K562 (cell line): ENCODE data around the gene CNNM3. TPM values are rescaled to one million over a fixed set of nuclear protein-coding genes. Genes with fewer than 3 reads are reported as not detected.
A peak's percentile ranks its signal among the peaks of the same experiment; 100 is the strongest.

ENCODE experiments used
- ATAC-seq: fragments of 200-7000 bp; cut with Tn5 transposase; 3 replicates; pipeline ENCODE4 v1.9.1; 2020; ENCODE audit warnings: moderate library complexity
- BruUV-seq: library from RNA; stranded (reverse); fragments of 400-500 nt; replicated peaks from 2 replicates; lab custom pipeline; 2021; lab: Mats Ljungman, UMichigan
- CTCF ChIA-PET: fragments of 300-600 bp; formaldehyde crosslinking; extraction: SDS; loops from one replicate; lab custom pipeline; 2021; ENCODE audit warnings: low intra/inter-chr PET ratio; lab: Yijun Ruan, JAX
- POLR2A ChIA-PET: fragments of 300-600, 350-650 bp; sonication (Branson Sonifier 250); formaldehyde crosslinking; extraction: SDS; loops from one replicate; lab custom pipeline; 2021; ENCODE audit warnings: antibody characterized with exemption, inconsistent platforms; lab: Yijun Ruan, JAX
- DNase-seq, 4 experiments: peaks; one replicate each; pipeline versions ENCODE4 v3.0.0 to v3.0.0-alpha.2; 2011 to 2018; ENCODE audit warnings: low spot score in 3 of 4, mixed read lengths in 3 of 4; ENCODE audit errors: extremely low read depth in 1 of 4
- FAIRE-seq: peaks from 2 replicates; lab custom pipeline; 2011; peaks lifted over from hg19 to GRCh38; lab: Jason Lieb, UNC
- H2AFZ ChIP-seq: 2 replicates; pipeline ENCODE4 v1.6.0; 2011; ENCODE audit warnings: low read depth, low read length, control low read depth, inconsistent platforms
- H3K27ac ChIP-seq: fragments of 200-600 bp; 3 replicates; pipeline ENCODE4 v1.8.0; 2011; ENCODE audit warnings: low read depth, mild to moderate bottlenecking, control low read depth, inconsistent platforms, low read length, moderate library complexity, mixed read lengths; ENCODE audit errors: extremely low read depth
- H3K27me3 ChIP-seq, 2 experiments: fragments of 300-600 bp in 1 of 2; 2 replicates in 1 of 2; 3 replicates in 1 of 2; pipeline versions ENCODE4 v1.6.0 to v1.8.0; 2011; ENCODE audit warnings: inconsistent platforms in 2 of 2, low read length in 2 of 2, mild to moderate bottlenecking in 1 of 2, mixed read lengths in 1 of 2, moderate library complexity in 1 of 2; ENCODE audit not compliant: control insufficient read depth in 2 of 2, insufficient read depth in 2 of 2
- H3K36me3 ChIP-seq: fragments of 300-600 bp; 3 replicates; pipeline ENCODE4 v1.8.0; 2011; ENCODE audit warnings: mild to moderate bottlenecking, low read length, inconsistent platforms; ENCODE audit not compliant: control insufficient read depth, insufficient read depth
- H3K4me1 ChIP-seq, 2 experiments: fragments of 200-600 bp in 1 of 2; replicated peaks in 1 of 2; 2 replicates in 1 of 2; 3 replicates in 1 of 2; pipeline versions ENCODE4 v1.5.1 to v1.8.0; 2011; ENCODE audit warnings: inconsistent platforms in 2 of 2, low read length in 2 of 2, mild to moderate bottlenecking in 1 of 2, mixed read lengths in 1 of 2, moderate library complexity in 1 of 2; ENCODE audit not compliant: control insufficient read depth in 2 of 2, insufficient read depth in 2 of 2
- H3K4me2 ChIP-seq: 2 replicates; pipeline ENCODE4 v1.6.1; 2011; ENCODE audit warnings: low read length, control low read depth, inconsistent platforms, mixed read lengths; ENCODE audit not compliant: insufficient read depth
- H3K4me3 ChIP-seq: fragments of 200-600 bp; sonication (generic), shearing (Covaris generic); 2 replicates; pipeline ENCODE4 v1.5.1; 2016; ENCODE audit warnings: control low read depth, inconsistent platforms
- H3K79me2 ChIP-seq: fragments of 200-600 bp; 3 replicates; pipeline ENCODE4 v1.8.0; 2011; ENCODE audit warnings: low read length, inconsistent platforms; ENCODE audit not compliant: control insufficient read depth, insufficient read depth
- H3K9ac ChIP-seq, 2 experiments: 2 replicates each; pipeline versions ENCODE4 v1.6.0 to v1.6.1; 2011; ENCODE audit warnings: low read depth in 2 of 2, low read length in 2 of 2, control low read depth in 1 of 2, inconsistent platforms in 1 of 2, mild to moderate bottlenecking in 1 of 2, mixed read lengths in 1 of 2; ENCODE audit not compliant: insufficient read depth in 1 of 2
- H3K9me1 ChIP-seq: one replicate; pipeline ENCODE4 v1.6.0; 2011; ENCODE audit warnings: inconsistent platforms, mild to moderate bottlenecking, low read length, moderate library complexity; ENCODE audit not compliant: control insufficient read depth, insufficient read depth
- H3K9me3 ChIP-seq: replicated peaks from 2 replicates; pipeline ENCODE4 v1.5.1; 2011; ENCODE audit warnings: low read depth, low read length, inconsistent platforms; ENCODE audit not compliant: control insufficient read depth, insufficient read depth
- H4K20me1 ChIP-seq: replicated peaks from 2 replicates; pipeline ENCODE4 v1.6.1; 2011; ENCODE audit warnings: low read length, inconsistent platforms, mixed read lengths; ENCODE audit not compliant: control insufficient read depth, insufficient read depth
- ATF3 ChIP-seq, 2 experiments: fragments of 450-650 bp in 1 of 2; sonication (generic) in 1 of 2; formaldehyde crosslinking in 1 of 2; IDR thresholded peaks in 1 of 2; conservative IDR thresholded peaks in 1 of 2; 2 replicates each; pipeline versions ENCODE4 v1.6.1 to v1.8.1; 2016 to 2023; ENCODE audit warnings: mild to moderate bottlenecking in 2 of 2, moderate library complexity in 2 of 2, inconsistent platforms in 1 of 2, missing genetic modification reagents in 1 of 2
- BHLHE40 ChIP-seq: IDR thresholded peaks from 2 replicates; pipeline ENCODE4 v1.6.1; 2011; ENCODE audit warnings: low read length, improper control_type of control experiment
- FOXJ3 ChIP-seq: sonication (generic); formaldehyde crosslinking; IDR thresholded peaks from 2 replicates; pipeline ENCODE4 v1.4.0; 2020; ENCODE audit warnings: mild to moderate bottlenecking, missing genetic modification reagents
- MIER1 ChIP-seq: fragments of 450-650 bp; IDR thresholded peaks from 2 replicates; pipeline ENCODE4 v1.6.1; 2016; ENCODE audit warnings: antibody characterized with exemption, mild to moderate bottlenecking, low read depth
- POLR2G ChIP-seq: fragments of 200-400 bp; formaldehyde crosslinking; IDR thresholded peaks from 2 replicates; pipeline ENCODE4 v1.6.1; 2017; ENCODE audit warnings: low read depth, mild to moderate bottlenecking, antibody characterized with exemption, low read length, moderate library complexity
- PTBP1 ChIP-seq: fragments of 200-400 bp; formaldehyde crosslinking; IDR thresholded peaks from 2 replicates; pipeline ENCODE4 v1.6.1; 2017; ENCODE audit warnings: low read depth, low read length
- TEAD2 ChIP-seq: fragments of 450-650 bp; IDR thresholded peaks from 2 replicates; pipeline ENCODE4 v1.6.1; 2016; ENCODE audit warnings: missing genetic modification characterization, control low read depth, missing compliant biosample characterization
- USF2 ChIP-seq: sonication (generic); formaldehyde crosslinking; IDR thresholded peaks from 2 replicates; pipeline ENCODE4 v1.5.0; 2020; ENCODE audit warnings: missing genetic modification reagents
- ZNF584 ChIP-seq: fragments of 200-800 bp; sonication (Bioruptor generic); IDR thresholded peaks from 2 replicates; pipeline ENCODE4 v1.6.1; 2016; ENCODE audit warnings: low read depth, mild to moderate bottlenecking, missing genetic modification characterization, missing compliant biosample characterization
- WGBS: fragments of 100-300 bp; shearing (Covaris generic); methylation state at CpG from one replicate; pipeline ENCODE4 v1.1.6; 2016; ENCODE audit warnings: low coverage, mixed read lengths; ENCODE audit not compliant: insufficient coverage; ENCODE audit errors: missing lambda C conversion rate; 5-methylcytosine and 5-hydroxymethylcytosine counted together
- in situ Hi-C: fragments of 300-500 bp; cut with MboI; formaldehyde crosslinking; loops from 4 replicates; pipeline ENCODE4 v1.15.0; 2018; ENCODE audit warnings: inconsistent platforms, mixed read lengths
- intact Hi-C: fragments of 100-400 bp; cut with micrococcal nuclease; formaldehyde crosslinking; loops from 2 replicates; pipeline ENCODE4 v1.14.2; 2022
- polyA plus RNA-seq, 8 experiments: library from polyadenylated mRNA; depleted of rRNA in 4 of 8; stranded (reverse) in 5 of 8; unstranded in 3 of 8; fragments of >200 nt; fragmentation: Nextera tagmentation in 2 of 8; fragmentation: Illumina TruSeq in 1 of 8; extraction: Ambion mirVana in 2 of 8; extraction: Trizol in 1 of 8; gene quantifications; 2 replicates each; pipeline versions ENCODE4 v1.2.1 to v1.2.3, GENCODE V29; 2011 to 2014; ENCODE audit warnings: inconsistent platforms in 1 of 8, missing spikeins in 1 of 8
- total RNA-seq, 7 experiments: library from RNA; depleted of rRNA in 6 of 7; stranded (reverse); fragments of >200 nt in 6 of 7; fragmentation: Illumina TruSeq in 2 of 7; extraction: Trizol in 2 of 7; gene quantifications; 2 replicates each; pipeline versions ENCODE4 v1.2.1 to v1.2.3, GENCODE V29; 2011 to 2021; ENCODE audit warnings: low replicate concordance in 1 of 7

Gene CNNM3
- total and polyA plus RNA-seq, 9 of the 15 experiments (the other 6 are each of a cell fraction or from before 2014, with no cell fraction given): 1.4 to 16.9 (median 6.5) TPM

DNA sequence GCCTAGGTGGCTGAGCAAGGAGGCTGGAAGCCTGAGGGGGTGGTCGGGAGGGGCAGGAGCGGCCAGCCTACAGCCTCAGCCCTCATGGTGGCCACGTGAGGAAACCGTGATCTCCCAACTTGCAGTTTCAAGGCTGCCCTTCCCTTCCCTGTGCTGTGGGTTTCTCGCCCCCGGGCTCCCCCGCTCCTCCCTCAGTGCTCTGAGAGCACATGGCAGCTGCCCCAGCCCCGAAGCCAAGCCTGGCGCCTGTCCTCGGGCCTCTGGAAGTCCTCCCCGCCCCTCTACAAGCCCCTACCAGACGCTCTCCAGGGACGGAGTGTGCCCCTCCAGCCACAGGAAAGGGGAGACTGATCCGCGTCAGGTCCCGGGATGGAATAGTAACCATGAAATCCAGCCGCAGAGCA is 28.3 kb downstream of the CNNM3 start:
- ChIA-PET CTCF (no interaction called here), POLR2A (interaction anchor here (0.6 to 1.9 kb wide), 6 partner anchors 9 to 475 kb away, joined by 3 to 6 read pairs (median 4); partner anchors contain the start of gene ANKRD39)
- TF ChIP-seq TEAD2 (tag): no peak
- peak; percentile 17; the same call in 1 of the 2 replicates for TF ChIP-seq USF2 (CRISPR knock-in tag)
- peak; percentile 60 for TF ChIP-seq BHLHE40
- peak; percentile 99 for TF ChIP-seq PTBP1
- no peak for TF ChIP-seq FOXJ3 (CRISPR knock-in tag)
- TF ChIP-seq MIER1: peak; percentile 98
- TF ChIP-seq POLR2G: peak; percentile 62; the same call in 1 of the 2 replicates
- no peak for TF ChIP-seq ATF3 (IDR thresholded peaks at IDR 0.05)
- TF ChIP-seq ATF3 (CRISPR knock-in tag; conservative IDR thresholded peaks at IDR 0.05): no peak
- no peak for TF ChIP-seq ZNF584 (CRISPR knock-in tag)
- intact Hi-C loops: no loop called here
- Histone ChIP-seq H3K27ac (no peak overlapping the region), H3K4me1 (peaks cover 0 to 21% of the 10 kb centered on the region in 2 experiments; a peak in 2 of 5 replicates), H4K20me1 (no peaks in the 10 kb centered on the region), H3K79me2 (no peaks in the 10 kb centered on the region), H3K27me3 (no peaks in the 10 kb centered on the region), H3K9me3 (no peaks in the 10 kb centered on the region), H2AFZ (no peak overlapping the region), H3K9me1 (no peaks in the 10 kb centered on the region), H3K36me3 (peaks cover 42% of the 10 kb centered on the region; the same call in 2 of the 3 replicates), H3K4me3 (no peak overlapping the region), H3K4me2 (no peak overlapping the region), H3K9ac (peak overlapping the region in 1 of 2 experiments; percentile 41; a peak in 2 of 4 replicates)
- BruUV-seq: no TSS peak
- DNase-seq: no peak
- no peak for FAIRE-seq
- ATAC-seq: peak; percentile 41
- WGBS: 79% methylated on average over 13 of the region's 17 CpGs
- in situ Hi-C loops: no loop called here
